Tibial nerve (tissue), 4 donors: ENCODE results near the gene SPATA16. TPM values are rescaled to one million over a fixed set of nuclear protein-coding genes. Genes with fewer than 3 reads are reported as not detected.
"Not testable (repeated sequence)": the region's sequence is repeated elsewhere in the genome, so short reads cannot be mapped to it uniquely, and the experiment has no call there.

Experiments used
- DNase-seq, 2 donors: peaks; one replicate each; pipeline ENCODE4 v3.0.0-alpha.2; 2019; ENCODE audit warnings: low spot score in 2 of 2
- H3K27ac ChIP-seq, 4 donors: fragments of 200-600 bp; sonication (generic) in 3 of 4; one replicate each; pipeline ENCODE4 v1.5.1; 2017 to 2019; ENCODE audit warnings: mild to moderate bottlenecking in 1 of 4
- H3K27me3 ChIP-seq, 2 donors: fragments of 200-600 bp; sonication (generic) in 1 of 2; one replicate each; pipeline versions ENCODE4 v1.5.1 to v1.6.0; 2017 to 2019
- H3K36me3 ChIP-seq, 3 donors: fragments of 200-600 bp; sonication (generic); one replicate each; pipeline ENCODE4 v1.5.1; 2018 to 2019
- H3K4me1 ChIP-seq, 4 donors: fragments of 200-600 bp; sonication (generic) in 3 of 4; one replicate each; pipeline ENCODE4 v1.5.1; 2017 to 2019
- H3K4me3 ChIP-seq, 4 donors: fragments of 200-600 bp; sonication (generic) in 3 of 4; one replicate each; pipeline ENCODE4 v1.5.1; 2017 to 2019; ENCODE audit warnings: mild to moderate bottlenecking in 1 of 4, moderate library complexity in 1 of 4
- H3K9me3 ChIP-seq, 4 donors: fragments of 200-600 bp; sonication (generic) in 3 of 4; one replicate each; pipeline ENCODE4 v1.5.1; 2017 to 2019
- CTCF ChIP-seq, 5 experiments: fragments of 200-600 bp in 3 of 5; fragments of 450-650 bp in 2 of 5; sonication (generic) in 3 of 5; IDR thresholded peaks; one replicate each; pipeline ENCODE4 v1.5.1; 2016 to 2019; ENCODE audit warnings: antibody characterized with exemption in 5 of 5, mild to moderate bottlenecking in 3 of 5, moderate library complexity in 2 of 5
- EP300 ChIP-seq, 2 donors: sonication (generic); formaldehyde crosslinking; IDR thresholded peaks; one replicate each; pipeline ENCODE4 v1.6.1; 2017; ENCODE audit warnings: antibody characterized with exemption in 2 of 2, mild to moderate bottlenecking in 1 of 2
- POLR2A ChIP-seq, 2 donors: fragments of 450-650 bp; IDR thresholded peaks; one replicate each; pipeline ENCODE4 v1.6.1; 2017; ENCODE audit warnings: antibody characterized with exemption in 2 of 2, mild to moderate bottlenecking in 2 of 2, moderate library complexity in 2 of 2
- WGBS, 2 donors: methylation state at CpG; one replicate each; pipeline ENCODE4 v1.1.5; 2018; 5-methylcytosine and 5-hydroxymethylcytosine counted together
- total RNA-seq, 4 donors: library from RNA; depleted of rRNA; stranded (reverse); fragments of >200 nt; gene quantifications; one replicate each; pipeline ENCODE4 v1.1.0, GENCODE V29; 2016

The SPATA16 gene
- total RNA-seq, 4 donors from 2014 or later, result not detected

GRCh38 chr3:172876297-172876696 is 264.7 kb downstream of the SPATA16 start:
- no peak for TF ChIP-seq EP300 (IDR thresholded peaks at IDR 0.05)
- no peak for TF ChIP-seq POLR2A (IDR thresholded peaks at IDR 0.05)
- no peak for TF ChIP-seq CTCF (IDR thresholded peaks at IDR 0.05)
- Histone ChIP-seq H3K27me3 (no peaks in the 10 kb centered on the region), H3K4me1 (peaks cover 0 to 7% (median 0%) of the 10 kb centered on the region in 4 donors), H3K36me3 (no peaks in the 10 kb centered on the region), H3K9me3 (peaks cover 0 to 16% (median 0%) of the 10 kb centered on the region in 4 donors), H3K27ac (no peak overlapping the region), H3K4me3 (no peak overlapping the region)
- 47 to 49% methylated on average over 3 of the region's 3 CpGs for WGBS, 2 donors
- DNase-seq, result no peak

- Histone ChIP-seq H3K4me1 (peaks cover 0 to 10% (median 2%) of the 10 kb centered on the region in 4 donors), H3K27ac (no peak overlapping the region), H3K27me3 (no peaks in the 10 kb centered on the region), H3K4me3 (no peak overlapping the region), H3K9me3 (peaks cover 0 to 8% (median 0%) of the 10 kb centered on the region in 4 donors), H3K36me3 (no peaks in the 10 kb centered on the region)
- 100% methylated on average over 1 of the region's 1 CpG for WGBS, 2 donors
- DNase-seq, result no peak
- TF ChIP-seq POLR2A (IDR thresholded peaks at IDR 0.05) (no peak), EP300 (IDR thresholded peaks at IDR 0.05) (no peak), CTCF (IDR thresholded peaks at IDR 0.05) (no peak)
These were observed 266.0 kb downstream of the SPATA16 start for GRCh38 chr3:172875039-172875438.

- no peak for DNase-seq
- WGBS, 2 donors, result 63 to 70% methylated on average over 3 of the region's 3 CpGs
- H3K27ac ChIP-seq, result no peak overlapping the region
- H3K9me3 ChIP-seq, result no peaks in the 10 kb centered on the region
- H3K27me3 ChIP-seq, result no peaks in the 10 kb centered on the region
- no peaks in the 10 kb centered on the region for H3K36me3 ChIP-seq
- no peak overlapping the region for H3K4me3 ChIP-seq
- H3K4me1 ChIP-seq, result peaks cover 0 to 16% (median 3%) of the 10 kb centered on the region in 4 donors
- TF ChIP-seq CTCF (IDR thresholded peaks at IDR 0.05) (no peak), POLR2A (IDR thresholded peaks at IDR 0.05) (no peak), EP300 (IDR thresholded peaks at IDR 0.05) (no peak)
These were observed 271.1 kb downstream of the SPATA16 start for GRCh38 chr3:172869784-172870518.

- peak in 1 of 2 donors; percentile 38 for DNase-seq
- Histone ChIP-seq H3K27ac (no peak overlapping the region), H3K4me1 (peaks cover 0 to 16% (median 3%) of the 10 kb centered on the region in 4 donors), H3K36me3 (no peaks in the 10 kb centered on the region), H3K27me3 (no peaks in the 10 kb centered on the region), H3K9me3 (no peaks in the 10 kb centered on the region), H3K4me3 (no peak overlapping the region)
- 25 to 37% methylated on average over 3 of the region's 3 CpGs for WGBS, 2 donors
- no peak for TF ChIP-seq CTCF (IDR thresholded peaks at IDR 0.05)
- no peak for TF ChIP-seq EP300 (IDR thresholded peaks at IDR 0.05)
- TF ChIP-seq POLR2A (IDR thresholded peaks at IDR 0.05), result no peak
These were observed 271.7 kb downstream of the SPATA16 start for GRCh38 chr3:172869368-172869771.

GRCh38 chr3:172868582-172869200 is 272.3 kb downstream of the SPATA16 start:
- DNase-seq, result no peak
- H3K27ac ChIP-seq, result no peak overlapping the region
- H3K4me1 ChIP-seq, result peaks cover 0 to 16% (median 3%) of the 10 kb centered on the region in 4 donors
- H3K36me3 ChIP-seq, result no peaks in the 10 kb centered on the region
- no peak for TF ChIP-seq POLR2A (IDR thresholded peaks at IDR 0.05)
- no peak for TF ChIP-seq CTCF (IDR thresholded peaks at IDR 0.05)
- TF ChIP-seq EP300 (IDR thresholded peaks at IDR 0.05), result no peak
- no peak overlapping the region for H3K4me3 ChIP-seq
- no peaks in the 10 kb centered on the region for H3K27me3 ChIP-seq
- 89 to 95% methylated on average over 2 of the region's 2 CpGs for WGBS, 2 donors
- H3K9me3 ChIP-seq, result no peaks in the 10 kb centered on the region

GRCh38 chr3:172866726-172867350 is 274.2 kb downstream of the SPATA16 start:
- WGBS, 2 donors, result 92 to 97% methylated on average over 9 to 37 of the region's 38 CpGs
- not testable (repeated sequence) for H3K9me3 ChIP-seq, H3K27me3 ChIP-seq, H3K36me3 ChIP-seq, DNase-seq, H3K4me3 ChIP-seq, H3K27ac ChIP-seq
- peaks cover 0 to 16% (median 3%) of the 10 kb centered on the region in 4 donors for H3K4me1 ChIP-seq
